Stimulated activated naive CD4-positive, alpha-beta T cell (primary cell): ENCODE results near the gene PIRT.
"Not testable (repeated sequence)": the region's sequence is repeated elsewhere in the genome, so short reads cannot be mapped to it uniquely, and the experiment has no call there.

Experiments
- DNase-seq, 6 experiments: peaks; one replicate each; lab custom pipeline; 2025; lab: John Stamatoyannopoulos, UW

Gene PIRT

DNA sequence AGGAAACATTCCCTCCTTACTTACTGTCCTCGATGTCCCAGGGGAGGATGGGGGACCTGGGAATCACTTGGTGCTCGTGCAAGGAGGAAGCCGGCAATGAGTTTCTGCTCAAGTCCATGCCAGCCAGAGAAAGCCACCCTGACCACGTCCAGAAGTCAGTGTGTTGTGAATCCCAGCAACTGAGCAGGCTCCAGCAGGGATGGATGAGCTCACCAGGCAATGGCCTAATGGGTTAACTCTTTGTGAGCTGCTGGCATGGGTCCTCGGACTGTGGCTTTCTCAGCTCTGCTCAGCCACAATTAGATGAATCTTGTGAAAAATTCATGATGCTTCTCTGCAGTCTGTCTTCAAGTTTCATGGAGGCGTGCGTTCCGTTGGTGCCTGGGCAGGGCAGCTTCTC, at the start of gene PIRT:
PIRT (minus strand) TSS at position 167 of the 400 bp plus-strand sequence. CDS start 12,442 bp downstream, outside the sequence.
- no peak for DNase-seq

DNA sequence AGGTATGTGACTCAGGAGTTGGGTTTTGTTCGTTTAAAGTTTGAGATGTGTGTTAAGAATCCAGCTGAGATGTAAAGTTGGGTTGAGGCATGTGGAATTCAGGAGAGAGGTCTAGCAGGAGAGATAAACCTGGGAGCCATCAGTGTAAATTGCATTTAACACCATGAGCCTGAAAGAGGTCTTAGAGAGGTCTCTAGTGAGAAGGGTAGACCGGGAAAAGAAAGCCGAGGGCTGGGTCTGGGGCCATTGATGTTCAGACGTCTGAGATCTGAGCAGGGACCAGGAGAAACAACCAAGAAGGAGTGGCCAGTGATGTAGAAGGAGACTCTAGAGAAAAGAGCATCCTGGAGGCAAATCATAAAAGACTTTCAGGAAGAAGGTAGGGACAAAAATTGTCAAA, 44.1 kb upstream of the PIRT start:
- no peak for DNase-seq

DNA sequence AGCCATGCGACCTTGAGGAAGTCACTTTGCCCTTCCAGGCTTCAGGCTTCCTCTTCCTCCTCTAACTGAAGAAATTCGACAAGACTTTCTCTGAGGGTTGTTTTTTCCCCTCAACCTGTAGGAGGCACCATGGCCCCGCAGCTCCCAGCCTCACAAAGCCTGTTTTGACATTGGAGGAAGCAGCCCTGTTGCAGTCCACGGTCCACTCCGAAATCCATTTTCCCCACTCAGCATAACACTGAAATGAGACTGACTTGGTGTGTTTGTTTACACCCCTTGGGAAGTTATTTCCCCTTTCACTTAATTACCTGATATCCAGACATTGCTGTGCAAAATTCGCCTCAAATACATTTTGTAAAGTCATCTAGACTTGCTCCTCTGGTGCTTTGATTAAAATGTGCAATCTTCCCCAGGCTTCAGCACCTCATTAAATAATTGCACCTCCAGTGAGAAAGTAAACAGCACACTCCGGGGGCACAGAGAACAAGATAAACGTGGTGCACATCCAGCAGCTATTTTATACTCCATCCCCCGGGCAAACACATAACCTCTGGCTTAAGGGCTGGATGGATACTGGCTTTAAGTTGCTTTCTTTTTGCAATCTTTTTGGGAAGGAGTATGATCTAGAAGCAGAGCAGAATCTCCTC, 41.4 kb upstream of the PIRT start:
- DNase-seq, result no peak

DNA sequence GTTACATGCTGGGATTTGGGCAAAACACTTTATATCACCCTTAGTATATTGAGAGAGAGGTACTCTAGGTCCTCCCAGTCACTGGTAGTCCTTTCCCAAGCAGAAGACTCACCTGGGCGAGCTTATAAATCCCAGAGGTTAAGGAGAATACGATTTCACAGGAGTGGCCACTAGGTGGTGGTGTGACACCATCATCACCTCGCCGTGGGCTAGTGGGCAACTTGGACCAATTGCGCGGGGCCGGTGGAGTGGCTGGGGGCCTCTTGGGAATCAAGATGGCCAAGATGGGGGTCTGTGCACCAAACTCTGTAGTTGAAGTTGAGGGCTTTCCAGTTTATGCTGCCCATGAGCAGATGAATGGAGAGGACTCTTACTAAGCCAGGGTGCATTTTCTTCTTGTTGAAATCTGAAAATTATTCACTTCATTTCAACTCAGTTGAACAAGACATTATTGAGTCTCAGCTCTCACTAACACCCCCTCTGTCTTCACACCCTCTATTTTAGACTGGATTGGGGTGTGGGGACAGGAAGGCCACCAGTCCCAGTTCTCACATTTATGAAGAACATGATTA, 38.2 kb upstream of the PIRT start:
- peak in 1 of 6 experiments; percentile 3 for DNase-seq

DNA sequence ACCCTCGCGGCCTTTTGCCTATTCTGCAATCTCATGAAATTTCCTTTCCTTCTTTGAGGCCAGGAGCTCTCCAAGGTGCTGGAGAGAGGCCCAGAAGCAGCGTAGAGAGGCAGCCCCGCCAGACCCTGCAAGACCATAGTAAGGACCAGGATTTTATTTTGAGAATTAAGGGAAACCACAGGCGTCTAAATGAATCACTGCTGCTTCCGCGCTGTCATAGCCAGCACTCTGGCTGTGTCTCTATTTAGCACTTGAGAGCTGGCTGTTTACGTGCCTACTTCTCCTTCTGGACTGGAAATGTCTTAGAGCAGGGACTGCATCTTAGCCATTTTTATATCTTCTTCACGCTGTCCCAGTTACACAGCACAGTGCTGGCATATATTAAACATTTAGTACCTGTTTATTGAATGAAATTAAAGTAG, 37.6 kb upstream of the PIRT start:
- no peak for DNase-seq

DNA sequence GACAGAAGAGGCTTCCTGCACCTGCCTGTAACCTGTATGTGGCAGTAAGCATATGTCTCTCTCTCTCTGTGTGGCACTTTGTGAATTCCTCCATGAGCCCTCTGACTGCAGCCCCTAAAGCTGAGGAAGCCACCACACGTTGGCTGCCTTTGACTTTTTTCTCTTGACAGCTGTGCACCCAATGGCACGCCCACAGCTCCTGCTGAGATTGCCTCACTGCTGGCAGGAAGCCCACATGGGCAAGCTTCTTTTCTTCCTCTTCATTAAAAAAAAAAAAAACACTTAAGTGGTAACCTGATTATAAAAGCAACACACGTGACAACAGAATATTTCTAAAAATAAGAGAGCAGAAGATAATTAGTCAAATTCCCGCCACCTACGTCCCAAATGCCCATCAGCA, 34.0 kb upstream of the PIRT start:
- DNase-seq, result no peak

DNA sequence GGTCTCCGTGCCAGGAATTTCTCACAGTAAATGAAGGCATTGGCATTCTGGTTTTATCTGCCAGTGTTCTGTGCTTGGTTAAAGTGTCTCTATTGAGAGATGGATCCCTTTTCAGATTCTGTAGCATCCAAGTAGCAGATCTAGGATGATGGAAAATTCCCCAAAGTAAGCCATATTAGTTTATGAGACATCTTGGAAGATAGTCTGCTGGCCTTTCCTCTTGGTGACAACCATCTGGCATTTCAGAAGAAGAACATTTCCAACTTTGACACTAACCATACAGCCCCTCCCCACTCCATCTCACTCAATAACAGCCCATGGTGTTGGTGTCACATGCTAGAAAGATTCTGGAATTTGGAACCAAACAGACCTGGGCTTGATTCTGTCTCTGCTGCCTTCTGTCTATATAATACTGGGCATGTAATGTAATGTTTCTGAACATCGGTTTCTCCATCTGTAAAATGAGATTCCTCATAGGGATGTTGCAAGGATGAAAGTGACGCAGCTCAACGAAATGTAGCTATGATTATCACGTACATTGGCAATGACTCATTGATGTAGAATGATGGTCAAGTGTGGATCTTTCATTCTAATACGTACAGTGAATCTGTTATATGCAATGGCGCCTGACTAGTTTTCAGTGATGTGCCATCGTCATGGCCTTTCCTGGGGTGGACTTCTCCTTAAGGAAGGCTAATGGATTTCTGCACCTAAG, 32.6 kb upstream of the PIRT start:
- no peak for DNase-seq

DNA sequence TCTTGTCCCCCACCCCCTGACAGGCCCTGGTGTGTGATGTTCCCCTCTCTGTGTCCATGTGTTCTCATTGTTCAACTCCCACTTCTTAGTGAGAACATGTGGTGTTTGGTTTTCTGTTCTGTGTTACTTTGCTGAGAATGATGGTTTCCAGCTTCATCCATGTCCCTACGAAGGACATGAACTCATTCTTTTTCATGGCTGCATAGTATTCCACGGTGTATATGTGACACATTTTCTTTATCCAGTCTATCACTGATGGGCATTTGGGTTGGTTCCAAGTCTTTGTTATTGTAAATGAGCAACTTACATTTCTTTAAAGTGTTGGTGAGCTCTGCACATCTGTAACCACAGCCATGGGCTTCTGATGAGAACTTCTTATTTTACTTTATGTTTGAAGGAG, 30.9 kb upstream of the PIRT start:
- DNase-seq, result not testable (repeated sequence)

DNA sequence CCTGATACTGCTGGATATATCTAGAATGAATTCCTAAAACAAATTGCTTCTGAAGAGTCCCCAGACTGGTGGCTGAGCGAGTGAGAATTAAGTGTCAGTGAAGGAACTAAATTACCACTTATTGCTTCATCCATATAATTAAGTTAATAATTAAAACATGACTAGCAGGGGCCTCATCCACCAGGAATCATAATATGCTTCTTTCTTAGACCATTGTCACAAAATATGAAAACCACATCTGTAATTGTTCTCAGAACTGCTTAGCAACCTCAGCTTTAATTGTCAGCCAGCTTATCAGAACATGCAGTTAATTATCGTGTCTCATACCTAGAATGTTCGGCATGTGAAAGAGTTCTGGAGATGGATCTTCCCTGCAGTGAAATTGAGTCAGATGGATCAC, 21.2 kb upstream of the PIRT start:
- no peak for DNase-seq

DNA sequence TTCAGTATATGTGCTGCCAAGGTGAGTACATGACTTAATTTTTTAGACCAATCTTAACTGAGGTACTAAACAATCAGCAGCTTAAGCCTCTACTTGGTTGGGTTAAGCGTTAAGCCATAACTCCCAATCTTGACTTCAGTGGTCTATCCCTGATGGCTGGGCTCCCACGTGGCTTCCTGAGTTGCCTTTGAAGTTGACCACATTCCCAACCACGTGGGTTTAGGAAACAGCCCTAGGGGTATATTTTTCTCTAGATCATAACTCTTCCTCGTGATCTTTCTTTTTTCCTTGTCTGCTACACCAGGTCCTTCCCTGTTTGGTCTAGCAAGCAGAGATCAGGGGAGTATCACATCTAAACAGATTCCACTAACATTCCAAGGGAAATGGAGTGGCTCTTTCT, 20.1 kb upstream of the PIRT start:
- no peak for DNase-seq

DNA sequence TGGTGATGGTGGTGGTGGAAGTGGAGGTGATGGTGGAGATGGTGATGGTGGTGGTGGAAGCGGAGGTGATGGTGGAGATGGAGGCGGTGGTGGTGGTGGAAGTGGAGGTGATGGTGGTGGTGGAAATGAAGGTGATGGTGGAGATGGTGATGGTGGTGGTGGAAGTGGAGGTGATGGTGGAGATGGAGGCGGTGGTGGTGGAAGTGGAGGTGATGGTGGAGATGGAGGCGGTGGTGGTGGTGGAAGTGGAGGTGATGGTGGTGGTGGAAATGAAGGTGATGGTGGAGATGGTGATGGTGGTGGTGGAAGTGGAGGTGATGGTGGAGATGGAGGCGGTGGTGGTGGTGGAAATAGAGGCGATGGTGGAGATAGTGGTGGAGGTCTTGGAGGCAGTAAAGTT, 8.7 kb upstream of the PIRT start:
- DNase-seq, result not testable (repeated sequence)

DNA sequence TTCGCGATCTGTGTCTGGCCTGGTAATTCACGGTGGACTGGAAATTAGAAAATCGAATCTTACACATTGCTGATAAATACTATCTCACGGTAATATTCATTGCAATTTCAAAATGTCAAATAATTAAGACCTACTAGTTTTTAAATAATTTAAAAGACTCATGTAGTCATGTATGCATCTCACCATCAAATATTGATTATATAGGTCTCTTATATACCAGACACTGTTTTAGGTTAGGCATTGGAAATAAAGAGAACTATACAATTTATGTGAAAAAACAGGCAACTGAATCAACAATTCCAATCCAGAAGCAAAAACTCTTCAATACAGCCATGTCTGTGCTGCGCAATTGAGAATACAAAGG, 7.5 kb upstream of the PIRT start:
- DNase-seq, result no peak

DNA sequence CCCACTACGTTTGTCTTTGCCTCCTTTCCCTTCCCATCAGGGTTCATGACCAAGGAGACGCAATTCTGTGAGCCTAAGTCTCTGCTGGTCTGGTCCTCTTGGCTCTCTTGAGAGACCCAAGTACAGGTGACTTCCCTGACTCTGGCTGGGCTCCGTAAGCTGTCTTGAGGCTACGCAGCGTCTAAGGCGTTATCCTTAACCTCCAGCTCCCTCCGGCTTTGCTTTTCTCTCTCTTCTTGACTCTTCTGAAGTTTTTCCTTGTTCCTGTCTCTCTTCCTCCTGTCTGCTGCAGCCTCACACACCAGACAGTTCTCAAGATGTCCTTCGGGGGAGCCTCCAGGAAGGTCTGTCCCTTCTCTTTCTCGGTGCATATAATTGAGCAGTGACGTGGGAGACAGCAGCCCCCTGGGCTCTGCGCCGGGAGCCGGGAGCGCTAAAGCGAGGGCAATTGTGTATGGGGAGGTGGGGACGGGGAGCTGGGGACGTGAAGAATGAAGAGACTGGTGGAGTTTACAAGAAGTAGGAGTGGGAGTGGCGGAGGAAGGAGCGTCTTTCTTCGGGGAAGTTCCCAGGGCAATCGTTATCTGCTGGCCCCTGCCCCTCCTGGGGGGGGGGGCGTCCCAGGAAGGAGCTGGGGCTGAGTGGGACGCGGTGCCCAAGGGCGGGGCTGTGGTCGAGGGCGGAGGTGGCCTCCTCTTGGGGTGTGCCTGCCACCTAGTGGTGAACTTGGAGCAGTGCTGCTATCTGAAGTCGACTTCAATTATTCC, 6.9 kb upstream of the PIRT start:
- DNase-seq, result peak; percentile 36 to 79 (median 58)

DNA sequence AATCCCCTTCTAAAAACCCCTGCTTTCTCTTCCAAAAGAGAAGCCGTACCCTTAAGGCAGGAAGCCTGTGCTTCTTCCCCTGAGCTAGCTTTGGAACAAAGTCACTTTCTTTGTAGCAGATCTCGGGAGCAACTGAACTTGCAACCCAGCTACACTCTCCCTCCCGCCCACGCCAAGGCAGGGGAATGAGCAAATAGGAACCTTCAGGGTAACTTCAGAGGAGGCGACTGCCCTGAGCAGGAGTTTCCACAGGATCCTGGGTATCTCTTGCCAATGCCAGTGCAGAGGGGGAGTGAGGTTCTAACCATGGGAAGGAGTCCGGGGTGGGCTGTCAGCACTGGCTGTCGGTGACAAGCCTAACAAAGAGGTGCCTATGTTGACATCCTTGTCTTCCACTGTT, 5.9 kb upstream of the PIRT start:
- DNase-seq, result no peak

DNA sequence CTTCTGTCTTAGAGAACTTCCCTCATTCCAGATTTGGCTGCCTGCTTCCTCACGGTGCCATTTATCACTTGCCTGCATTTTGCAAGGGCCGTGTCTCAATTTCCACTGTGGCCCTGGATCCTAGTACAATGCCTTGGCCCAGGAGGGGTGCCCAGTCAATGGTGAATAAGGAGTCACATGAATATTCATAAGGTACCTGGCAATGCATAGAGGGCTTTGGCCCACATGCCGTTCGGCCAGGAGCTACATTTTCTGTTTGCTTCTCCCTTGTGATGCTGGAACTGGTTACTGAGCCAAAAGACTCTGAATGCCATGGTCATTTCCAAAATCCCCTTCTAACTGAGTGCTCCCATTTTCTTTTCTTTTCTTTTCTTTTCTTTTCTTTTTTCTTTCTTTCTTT, 4.8 kb upstream of the PIRT start:
- no peak for DNase-seq

DNA sequence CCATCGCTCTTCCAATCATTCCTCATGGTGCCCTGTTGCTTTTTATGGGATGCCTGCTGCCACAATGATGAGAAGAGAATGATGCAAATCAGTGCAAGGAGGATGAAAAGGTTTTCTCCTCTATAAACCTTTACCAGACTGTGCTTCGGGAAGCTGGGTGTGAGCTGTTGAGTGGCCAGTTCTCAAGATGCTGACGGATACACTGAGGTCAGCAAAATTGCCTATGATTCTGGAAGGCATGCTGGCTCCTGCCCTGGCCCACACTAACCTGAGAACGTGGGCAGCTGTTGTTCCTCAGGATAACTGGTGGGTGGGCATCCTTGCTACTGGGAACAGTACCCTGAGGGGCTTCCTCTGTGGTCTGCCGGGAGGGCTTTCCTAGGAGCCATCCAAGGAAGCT, 795 bp upstream of the PIRT start:
- no peak for DNase-seq

DNA sequence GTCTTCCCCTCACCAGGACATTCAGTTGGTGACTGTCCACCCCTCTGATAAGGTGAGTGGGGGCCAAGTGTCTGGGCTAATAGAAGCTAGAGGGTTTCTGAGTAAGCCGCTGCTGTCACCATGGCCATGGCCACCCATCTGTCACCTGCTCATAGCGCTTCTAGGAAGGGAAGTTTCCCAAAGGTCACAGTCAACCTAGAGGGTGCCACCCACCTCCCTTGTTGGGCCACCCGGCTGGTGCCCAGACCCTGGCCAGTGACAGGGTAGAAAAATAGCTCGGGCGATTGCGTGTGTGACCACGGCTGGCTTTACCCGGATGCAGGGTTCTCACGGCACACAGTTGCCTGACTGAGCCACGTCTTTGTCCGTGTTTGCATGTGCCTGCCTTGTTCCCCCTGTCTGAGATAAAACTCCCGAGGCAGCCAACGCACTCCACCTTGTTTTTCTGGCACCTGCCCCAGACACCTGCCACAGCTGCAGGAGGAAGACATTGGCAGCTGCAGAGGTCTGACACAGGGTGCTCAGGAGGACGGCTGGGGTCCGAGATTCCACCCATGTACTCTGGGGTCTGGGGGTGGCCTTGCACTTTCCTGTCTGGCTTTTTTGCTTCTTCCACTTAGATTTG, 809 bp downstream of the PIRT start:
- no peak for DNase-seq

DNA sequence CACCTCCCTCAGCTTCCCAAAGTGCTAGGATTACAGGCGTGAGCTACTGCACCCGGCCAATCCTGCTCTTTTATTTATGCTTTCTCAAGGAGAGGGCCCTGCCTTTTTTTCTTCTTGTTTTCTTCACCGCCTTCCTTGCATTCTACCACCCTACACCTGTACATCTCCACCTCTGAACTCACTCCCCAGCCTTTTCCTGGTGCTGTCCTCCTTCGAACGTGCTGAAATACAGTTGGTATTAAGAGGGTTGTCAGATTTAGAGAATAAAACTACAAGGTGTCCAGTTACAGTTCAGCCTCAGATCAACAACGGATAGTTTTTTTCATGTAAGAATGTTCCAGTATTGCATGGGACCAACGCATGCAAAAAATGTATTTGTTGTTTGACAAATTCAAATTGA, 1.7 kb downstream of the PIRT start:
- no peak for DNase-seq

DNA sequence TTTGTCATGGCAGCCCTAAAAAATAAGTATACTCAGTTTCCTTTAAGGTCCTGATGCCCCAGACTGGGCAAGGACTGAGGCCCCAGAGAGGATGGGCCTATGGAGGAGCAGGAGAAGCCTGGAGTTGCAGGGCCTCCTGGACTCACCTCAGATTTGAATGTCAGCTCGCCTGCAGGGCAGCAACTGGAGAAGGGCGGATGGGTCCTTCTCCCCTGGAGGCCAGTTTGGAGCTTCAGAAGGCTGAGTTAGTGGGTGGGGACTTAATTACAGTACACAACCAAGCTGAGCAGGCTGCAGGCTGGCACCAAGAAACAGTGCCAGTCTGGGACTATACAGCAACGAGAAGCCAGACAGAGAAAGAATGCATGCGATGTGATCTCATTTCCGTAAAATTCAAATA, 6.2 kb downstream of the PIRT start:
- DNase-seq, result no peak

DNA sequence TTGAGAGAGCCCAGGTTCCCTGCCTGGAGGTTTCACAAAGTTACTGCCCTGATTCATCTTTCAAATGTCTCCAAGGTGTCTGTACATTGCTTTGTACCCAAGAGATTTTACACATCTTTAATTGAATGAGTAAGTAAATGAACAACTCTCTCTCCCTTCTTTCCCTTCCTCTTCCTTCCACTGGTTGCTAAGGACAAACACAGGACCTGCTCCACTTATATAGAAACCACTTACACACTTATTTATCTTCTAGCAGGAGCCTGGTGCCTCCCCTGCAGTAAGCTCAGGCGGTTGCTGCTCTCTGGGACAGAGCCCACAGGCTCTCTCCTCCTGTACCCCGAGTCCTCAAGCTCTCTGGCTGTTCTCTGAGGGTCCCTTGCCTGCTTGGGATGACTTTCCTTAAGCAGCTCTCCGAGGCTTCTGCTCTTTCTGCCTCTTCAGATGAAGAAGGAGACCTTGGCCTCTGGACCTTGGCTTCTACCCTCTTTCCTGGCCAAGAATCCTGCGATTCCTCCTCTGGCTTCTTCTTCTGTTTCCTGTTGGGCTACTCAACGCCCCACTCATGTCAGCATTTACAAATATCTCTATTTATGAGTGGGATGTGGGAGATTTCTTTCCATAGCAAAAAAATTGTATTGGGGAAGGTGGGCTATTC, 9.9 kb downstream of the PIRT start:
- DNase-seq, result no peak

DNA sequence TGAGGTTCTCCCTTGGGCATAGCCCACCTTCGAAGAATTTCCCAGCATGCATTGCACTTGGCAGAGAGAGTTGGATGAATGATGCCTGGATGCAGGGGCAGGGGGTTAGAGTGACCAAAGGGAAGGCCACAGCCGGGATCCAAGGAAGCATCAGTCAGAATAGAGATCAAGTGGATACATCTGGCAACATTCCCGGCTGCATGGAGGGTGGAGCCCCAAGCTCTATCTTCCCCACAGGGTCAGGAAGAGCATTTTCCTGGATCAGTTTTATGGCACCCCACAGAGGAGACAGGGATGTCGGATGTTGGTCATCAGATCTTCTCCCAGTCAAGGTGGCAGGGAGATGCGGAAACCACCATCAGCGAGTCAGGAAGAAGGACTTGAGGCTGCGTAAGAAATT, 13.0 kb downstream of the PIRT start:
- DNase-seq, result no peak

DNA sequence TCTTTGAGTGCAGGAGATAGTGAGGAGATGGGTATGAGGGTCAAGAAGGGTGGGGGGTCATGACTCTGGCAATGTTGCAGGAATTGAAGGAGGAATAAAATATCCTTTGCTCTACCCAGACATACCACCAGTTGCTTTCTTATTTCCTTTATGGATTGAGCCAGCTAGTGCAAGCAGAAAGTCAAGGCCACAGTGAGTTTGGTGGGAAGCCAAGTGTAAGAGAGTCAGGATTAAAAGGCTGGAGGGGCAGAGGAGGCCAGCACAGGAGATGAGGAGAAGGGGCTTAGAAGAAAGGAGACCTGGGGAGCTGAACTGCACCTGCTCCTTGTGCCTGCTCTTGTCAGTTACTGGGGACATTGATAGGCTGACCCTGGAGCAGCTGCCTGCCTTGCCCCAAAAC, 16.1 kb downstream of the PIRT start:
- no peak for DNase-seq
